Osteocyte (in vitro differentiated cells): ENCODE data around the gene CHST3. TPM values are rescaled to one million over a fixed set of nuclear protein-coding genes. Genes with fewer than 3 reads are reported as not detected.

Experiments
- DNase-seq: peaks from one replicate; pipeline ENCODE4 v3.0.0; 2021; ENCODE audit warnings: mixed read lengths; ENCODE audit not compliant: unreplicated experiment; ENCODE audit errors: extremely low spot score
- H3K27ac Mint-ChIP-seq: one replicate; pipeline ENCODE4 v1.8.0; 2021; ENCODE audit warnings: mild to moderate bottlenecking, mixed read lengths; ENCODE audit not compliant: unreplicated experiment
- H3K27me3 Mint-ChIP-seq: one replicate; pipeline ENCODE4 v1.8.0; 2021; ENCODE audit warnings: mixed read lengths; ENCODE audit not compliant: unreplicated experiment
- H3K36me3 Mint-ChIP-seq: one replicate; pipeline ENCODE4 v1.8.0; 2021; ENCODE audit warnings: mixed read lengths; ENCODE audit not compliant: unreplicated experiment
- H3K4me1 Mint-ChIP-seq: one replicate; pipeline ENCODE4 v1.8.0; 2021; ENCODE audit warnings: mixed read lengths; ENCODE audit not compliant: unreplicated experiment
- H3K4me3 Mint-ChIP-seq: one replicate; pipeline ENCODE4 v1.8.0; 2021; ENCODE audit warnings: mild to moderate bottlenecking, moderate library complexity, mixed read lengths; ENCODE audit not compliant: unreplicated experiment
- H3K9me3 Mint-ChIP-seq: one replicate; pipeline ENCODE4 v1.8.0; 2021; ENCODE audit warnings: mixed read lengths; ENCODE audit not compliant: unreplicated experiment
- CTCF ChIP-seq: fragments of 200-600 bp; sonication (generic); IDR thresholded peaks from 2 replicates; pipeline ENCODE4 v1.5.0; 2021; ENCODE audit warnings: antibody characterized with exemption, mild to moderate bottlenecking, moderate library complexity
- total RNA-seq: library from RNA; stranded (reverse); gene quantifications from 2 replicates; pipeline ENCODE4 v1.2.1, GENCODE V29; 2021

CHST3 gene
- total RNA-seq, 1 donor from 2014 or later: 35.0 TPM

- TF ChIP-seq CTCF: no peak
- peaks cover 12% of the 10 kb centered on the region for H3K4me1 Mint-ChIP-seq
- H3K36me3 Mint-ChIP-seq: no peaks in the 10 kb centered on the region
- no peak for DNase-seq
- H3K27me3 Mint-ChIP-seq: peaks cover 6% of the 10 kb centered on the region
- H3K27ac Mint-ChIP-seq: peak overlapping the region; percentile 29
- H3K4me3 Mint-ChIP-seq: no peak overlapping the region
- H3K9me3 Mint-ChIP-seq: no peaks in the 10 kb centered on the region
Observed at GRCh38 chr10:72058989-72059842, 95.0 kb downstream of the CHST3 start.

- no peak for TF ChIP-seq CTCF
- Mint-ChIP-seq H3K4me3 (no peak overlapping the region), H3K27ac (no peak overlapping the region), H3K9me3 (no peaks in the 10 kb centered on the region), H3K27me3 (peaks cover 6% of the 10 kb centered on the region), H3K4me1 (peaks cover 12% of the 10 kb centered on the region), H3K36me3 (no peaks in the 10 kb centered on the region)
- DNase-seq: no peak
Observed at GRCh38 chr10:72059843-72060822, 95.9 kb downstream of the CHST3 start.

DNA sequence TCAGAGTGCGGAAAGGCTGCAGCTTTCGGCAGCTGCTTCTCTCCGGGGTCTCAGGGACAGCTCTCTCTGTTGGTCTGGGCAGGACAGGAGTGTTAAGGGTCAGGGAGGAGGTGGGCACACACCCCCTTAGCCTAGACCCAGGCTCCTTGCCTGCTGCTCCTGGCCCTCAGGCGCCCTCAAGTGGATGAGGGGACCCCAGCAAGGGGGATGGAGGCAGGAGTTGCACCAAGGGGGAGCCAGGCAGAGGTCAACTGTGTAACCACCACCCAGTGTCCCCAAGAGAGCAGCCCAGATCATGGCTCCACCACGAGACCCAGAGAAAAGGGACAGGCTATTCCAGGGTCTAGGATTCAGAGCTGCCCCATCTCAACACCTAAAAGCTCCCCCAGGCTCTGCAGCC, 97.3 kb downstream of the CHST3 start:
- Mint-ChIP-seq H3K36me3 (no peaks in the 10 kb centered on the region), H3K4me1 (peaks cover 14% of the 10 kb centered on the region), H3K4me3 (no peak overlapping the region), H3K27me3 (peaks cover 6% of the 10 kb centered on the region), H3K9me3 (no peaks in the 10 kb centered on the region), H3K27ac (no peak overlapping the region)
- no peak for DNase-seq
- TF ChIP-seq CTCF: peak; percentile 26

GRCh38 chr10:72061930-72062329, 97.7 kb downstream of the CHST3 start:
- Mint-ChIP-seq H3K4me3 (no peak overlapping the region), H3K4me1 (peaks cover 15% of the 10 kb centered on the region), H3K36me3 (no peaks in the 10 kb centered on the region), H3K27me3 (peaks cover 6% of the 10 kb centered on the region), H3K27ac (no peak overlapping the region), H3K9me3 (no peaks in the 10 kb centered on the region)
- no peak for TF ChIP-seq CTCF
- DNase-seq: no peak

GRCh38 chr10:72062382-72062781, 98.2 kb downstream of the CHST3 start:
- Mint-ChIP-seq H3K4me3 (no peak overlapping the region), H3K36me3 (no peaks in the 10 kb centered on the region), H3K27ac (no peak overlapping the region), H3K4me1 (peaks cover 15% of the 10 kb centered on the region), H3K9me3 (no peaks in the 10 kb centered on the region), H3K27me3 (peaks cover 6% of the 10 kb centered on the region)
- TF ChIP-seq CTCF: no peak
- DNase-seq: no peak
